GM18505 (cell line): ENCODE measurements around the gene NOVA1.

ENCODE experiments used
- ATAC-seq: cut with Tn5 transposase; IDR thresholded peaks from one replicate; pipeline ENCODE4 v1.9.1; 2021; ENCODE audit not compliant: unreplicated experiment
- POLR2A ChIP-seq: IDR thresholded peaks from 4 replicates; pipeline ENCODE4 v1.6.1; 2011; ENCODE audit warnings: borderline replicate concordance; ENCODE audit not compliant: insufficient read depth, insufficient read length; ENCODE audit errors: extremely low read depth

The NOVA1 gene

GRCh38 chr14:26528415-26529182, 69.2 kb downstream of the NOVA1 start:
- no peak for TF ChIP-seq POLR2A

GRCh38 chr14:26527095-26527494, 70.7 kb downstream of the NOVA1 start:
- ATAC-seq = no peak

More at GRCh38 chr14:26528415-26529182, 69.2 kb downstream of the NOVA1 start:
- no peak for ATAC-seq

GRCh38 chr14:26526137-26526536, 71.7 kb downstream of the NOVA1 start:
- no peak for ATAC-seq
- TF ChIP-seq POLR2A = no peak

More at GRCh38 chr14:26527095-26527494, 70.7 kb downstream of the NOVA1 start:
- no peak for TF ChIP-seq POLR2A

GRCh38 chr14:26525085-26525484, 72.7 kb downstream of the NOVA1 start:
- ATAC-seq = no peak
- no peak for TF ChIP-seq POLR2A

- no peak for ATAC-seq
- TF ChIP-seq POLR2A = no peak
Measured at GRCh38 chr14:26522967-26523366, 74.9 kb downstream of the NOVA1 start.

- no peak for TF ChIP-seq POLR2A
- ATAC-seq = no peak
Measured at GRCh38 chr14:26517771-26518170, 80.1 kb downstream of the NOVA1 start.

- no peak for TF ChIP-seq POLR2A
- ATAC-seq = no peak
Measured at GRCh38 chr14:26500028-26500427, 97.8 kb downstream of the NOVA1 start.

- ATAC-seq = no peak
- TF ChIP-seq POLR2A = no peak
Measured at GRCh38 chr14:26499546-26499945, 98.3 kb downstream of the NOVA1 start.

GRCh38 chr14:26486922-26487321, 110.9 kb downstream of the NOVA1 start:
- no peak for TF ChIP-seq POLR2A
- ATAC-seq = no peak

- no peak for ATAC-seq
- no peak for TF ChIP-seq POLR2A
Measured at GRCh38 chr14:26484562-26484961, 113.3 kb downstream of the NOVA1 start.

GRCh38 chr14:26478967-26479366, 118.9 kb downstream of the NOVA1 start:
- TF ChIP-seq POLR2A = no peak
- no peak for ATAC-seq

- TF ChIP-seq POLR2A = no peak
- no peak for ATAC-seq
Measured at GRCh38 chr14:26466862-26467261, 131.0 kb downstream of the NOVA1 start.

GRCh38 chr14:26463136-26463535, 134.7 kb downstream of the NOVA1 start:
- no peak for ATAC-seq
- no peak for TF ChIP-seq POLR2A

GRCh38 chr14:26454105-26454504, 143.7 kb downstream of the NOVA1 start:
- no peak for ATAC-seq
- no peak for TF ChIP-seq POLR2A
